HUES64 (cell line): ENCODE measurements around the gene CDC42EP1.

Experiments
- H3K27ac ChIP-seq: 2 replicates; pipeline ENCODE4 v1.7.0; 2013; ENCODE audit warnings: low read depth, low read length, inconsistent platforms
- H3K27me3 ChIP-seq: 2 replicates; pipeline ENCODE4 v1.6.1; 2013; ENCODE audit warnings: mild to moderate bottlenecking, low read length; ENCODE audit not compliant: insufficient read depth
- H3K36me3 ChIP-seq: 2 replicates; pipeline ENCODE4 v1.6.1; 2013; ENCODE audit warnings: mild to moderate bottlenecking, low read length; ENCODE audit not compliant: insufficient read depth
- H3K4me1 ChIP-seq: 2 replicates; pipeline ENCODE4 v1.6.1; 2013; ENCODE audit warnings: mild to moderate bottlenecking, low read length, moderate library complexity; ENCODE audit not compliant: insufficient read depth
- H3K4me3 ChIP-seq: 2 replicates; pipeline ENCODE4 v1.5.1; 2013; ENCODE audit warnings: mild to moderate bottlenecking, low read length, moderate library complexity
- H3K9ac ChIP-seq: 2 replicates; pipeline ENCODE4 v1.6.1; 2013; ENCODE audit warnings: mild to moderate bottlenecking, low read depth, low read length
- H3K9me3 ChIP-seq: 2 replicates; pipeline ENCODE4 v1.6.1; 2013; ENCODE audit warnings: low read depth, low read length; ENCODE audit not compliant: insufficient read depth
- WGBS: fragments of 150-250, 120-280 bp; methylation state at CpG from one replicate; pipeline ENCODE4 v1.1.7; 2013; ENCODE audit warnings: missing lambda C conversion rate; 5-methylcytosine and 5-hydroxymethylcytosine counted together

CDC42EP1 gene

GRCh38 chr22:37551981-37552380 is 8.3 kb upstream of the CDC42EP1 start:
- peaks cover 19% of the 10 kb centered on the region; the same call in 1 of the 2 replicates for H3K4me1 ChIP-seq
- H3K4me3 ChIP-seq, result no peak overlapping the region
- no peak overlapping the region for H3K9ac ChIP-seq
- H3K27ac ChIP-seq, result peak overlapping the region; percentile 58; the same call in 1 of the 2 replicates
- no peaks in the 10 kb centered on the region for H3K9me3 ChIP-seq
- H3K36me3 ChIP-seq, result no peaks in the 10 kb centered on the region
- 74% methylated on average over 6 of the region's 6 CpGs for WGBS
- H3K27me3 ChIP-seq, result peaks cover 1% of the 10 kb centered on the region; the same call in 1 of the 2 replicates

DNA sequence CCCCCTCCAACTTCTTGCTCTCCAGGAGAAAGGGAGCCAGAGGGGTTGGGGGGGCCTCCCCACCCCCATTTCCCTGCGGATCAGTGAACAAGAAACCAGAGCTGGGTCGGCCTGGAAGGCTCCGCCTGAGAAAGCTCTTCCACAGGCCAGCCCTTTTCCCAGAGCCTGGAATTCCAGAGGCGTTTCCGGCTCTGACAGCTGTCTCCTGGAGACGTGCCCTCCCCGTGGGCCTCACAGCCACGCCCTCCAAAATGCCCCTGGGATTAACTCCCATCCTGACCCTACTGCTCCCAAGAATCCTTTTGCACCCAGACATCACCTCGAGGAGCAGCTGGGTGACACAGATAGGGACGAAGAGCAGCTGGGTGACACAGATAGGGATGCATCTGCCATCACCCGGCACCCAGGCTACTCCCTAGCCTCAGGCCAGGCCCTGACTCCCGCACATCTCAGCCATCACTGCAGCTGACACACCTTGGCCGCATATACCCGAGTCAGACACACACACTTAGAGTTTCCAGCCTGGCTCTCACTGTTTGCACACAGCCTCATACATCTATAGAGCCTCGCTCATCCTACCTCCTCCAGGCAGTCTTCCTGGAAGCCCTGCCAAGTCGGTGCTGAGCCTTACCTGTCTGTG is 7.6 kb upstream of the CDC42EP1 start:
- no peak overlapping the region for H3K9ac ChIP-seq
- H3K27ac ChIP-seq, result peak overlapping the region; percentile 58; the same call in 1 of the 2 replicates
- peaks cover 8% of the 10 kb centered on the region; the same call in 1 of the 2 replicates for H3K27me3 ChIP-seq
- H3K36me3 ChIP-seq, result no peaks in the 10 kb centered on the region
- no peak overlapping the region for H3K4me3 ChIP-seq
- peaks cover 21% of the 10 kb centered on the region; the same call in 1 of the 2 replicates for H3K4me1 ChIP-seq
- WGBS, result 40% methylated on average over 16 of the region's 16 CpGs
- no peaks in the 10 kb centered on the region for H3K9me3 ChIP-seq

DNA sequence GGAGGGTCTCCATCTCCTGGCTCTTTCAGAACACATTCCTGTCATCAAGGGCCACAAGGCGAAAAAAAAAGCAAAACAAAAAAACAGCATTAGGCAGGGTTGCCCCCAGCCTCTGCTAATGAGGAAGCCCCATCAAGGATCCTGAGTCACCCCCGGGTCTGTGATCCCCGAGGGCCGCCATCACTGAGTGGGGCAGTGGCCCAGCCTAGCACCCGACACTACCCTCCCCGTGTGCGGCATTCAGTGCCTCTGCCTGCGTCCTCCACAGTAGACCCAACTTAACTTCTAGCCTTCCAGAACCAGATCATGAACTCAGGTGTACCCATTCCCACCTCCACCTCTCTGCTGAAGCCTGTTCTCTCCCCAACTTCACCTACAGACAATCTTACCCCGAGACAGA is 6.6 kb upstream of the CDC42EP1 start:
- Histone ChIP-seq H3K27me3 (peaks cover 12% of the 10 kb centered on the region; the same call in 1 of the 2 replicates), H3K36me3 (no peaks in the 10 kb centered on the region), H3K9me3 (no peaks in the 10 kb centered on the region), H3K4me1 (peaks cover 21% of the 10 kb centered on the region; the same call in 1 of the 2 replicates), H3K9ac (no peak overlapping the region), H3K27ac (no peak overlapping the region), H3K4me3 (no peak overlapping the region)
- WGBS, result 95% methylated on average over 9 of the region's 9 CpGs

DNA sequence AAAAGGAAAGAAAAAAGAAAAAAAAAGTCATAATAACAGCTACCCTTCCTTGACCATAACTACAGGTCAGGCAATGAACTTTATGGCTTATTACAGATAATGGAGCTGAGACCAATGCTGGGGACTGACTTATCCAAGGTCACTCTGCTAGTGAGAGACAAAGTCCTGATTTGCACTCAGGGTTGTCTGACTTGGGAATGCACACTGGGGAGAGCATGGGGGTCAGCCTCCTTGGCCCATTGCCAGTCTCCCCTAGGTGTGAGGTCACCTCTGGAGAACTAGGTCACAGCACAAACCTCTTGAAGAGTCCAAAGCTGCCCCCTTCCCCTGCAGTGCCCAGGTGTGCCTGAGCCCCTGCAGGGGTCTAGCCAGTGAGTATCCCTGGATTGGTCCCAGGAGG is 5.3 kb upstream of the CDC42EP1 start:
- Histone ChIP-seq H3K27me3 (peaks cover 20% of the 10 kb centered on the region; the same call in 1 of the 2 replicates), H3K9ac (no peak overlapping the region), H3K9me3 (no peaks in the 10 kb centered on the region), H3K27ac (no peak overlapping the region), H3K4me1 (peaks cover 21% of the 10 kb centered on the region; the same call in 1 of the 2 replicates), H3K36me3 (no peaks in the 10 kb centered on the region), H3K4me3 (no peak overlapping the region)

DNA sequence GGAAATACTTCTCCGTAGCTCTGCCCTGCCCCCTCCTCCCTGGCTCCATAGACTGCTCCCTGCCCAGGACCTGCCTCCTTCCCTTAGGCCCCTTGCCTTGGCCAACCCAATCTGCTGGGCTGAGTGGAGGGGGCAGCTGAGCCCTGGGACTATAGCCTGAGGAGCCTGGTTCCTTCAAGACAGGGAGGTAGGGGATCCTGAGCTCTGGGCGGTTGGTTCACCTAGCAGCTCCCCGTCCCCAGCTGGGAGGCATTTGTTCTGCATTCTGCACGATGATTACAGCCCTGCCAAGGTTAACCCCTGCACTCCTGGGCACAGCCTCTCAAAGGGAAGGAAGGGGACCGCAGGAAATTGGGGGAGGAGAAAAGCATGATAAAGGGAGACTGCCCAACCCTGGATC is 3.6 kb upstream of the CDC42EP1 start:
- H3K9ac ChIP-seq, result no peak overlapping the region
- no peak overlapping the region for H3K4me3 ChIP-seq
- H3K27me3 ChIP-seq, result peaks cover 33% of the 10 kb centered on the region
- H3K27ac ChIP-seq, result no peak overlapping the region
- H3K36me3 ChIP-seq, result no peaks in the 10 kb centered on the region
- no peaks in the 10 kb centered on the region for H3K9me3 ChIP-seq
- peaks cover 19% of the 10 kb centered on the region; the same call in 1 of the 2 replicates for H3K4me1 ChIP-seq
- WGBS, result 5% methylated on average over 5 of the region's 5 CpGs

- no peak overlapping the region for H3K4me3 ChIP-seq
- no peaks in the 10 kb centered on the region for H3K36me3 ChIP-seq
- H3K27ac ChIP-seq, result no peak overlapping the region
- no peak overlapping the region for H3K9ac ChIP-seq
- H3K27me3 ChIP-seq, result peaks cover 33% of the 10 kb centered on the region
- 89% methylated on average over 7 of the region's 7 CpGs for WGBS
- peaks cover 21% of the 10 kb centered on the region; the same call in 1 of the 2 replicates for H3K4me1 ChIP-seq
- H3K9me3 ChIP-seq, result no peaks in the 10 kb centered on the region
These were observed 2.8 kb upstream of the CDC42EP1 start for GRCh38 chr22:37557321-37558001.

- Histone ChIP-seq H3K27ac (no peak overlapping the region), H3K4me3 (no peak overlapping the region), H3K36me3 (no peaks in the 10 kb centered on the region), H3K27me3 (peaks cover 33% of the 10 kb centered on the region), H3K4me1 (peaks cover 24% of the 10 kb centered on the region), H3K9ac (no peak overlapping the region), H3K9me3 (no peaks in the 10 kb centered on the region)
- 82% methylated on average over 7 of the region's 7 CpGs for WGBS
These were observed 1.5 kb upstream of the CDC42EP1 start for GRCh38 chr22:37558815-37559214.

- 45% methylated on average over 6 of the region's 6 CpGs for WGBS
- H3K9ac ChIP-seq, result no peak overlapping the region
- H3K4me3 ChIP-seq, result peak overlapping the region; percentile 40
- H3K36me3 ChIP-seq, result no peaks in the 10 kb centered on the region
- no peaks in the 10 kb centered on the region for H3K9me3 ChIP-seq
- peaks cover 31% of the 10 kb centered on the region for H3K4me1 ChIP-seq
- peaks cover 33% of the 10 kb centered on the region for H3K27me3 ChIP-seq
- H3K27ac ChIP-seq, result no peak overlapping the region; the same call in 1 of the 2 replicates
These were observed 769 bp upstream of the CDC42EP1 start for GRCh38 chr22:37559521-37559900.

GRCh38 chr22:37560608-37561211 is 430 bp downstream of the CDC42EP1 start:
- Histone ChIP-seq H3K9ac (peak overlapping the region; percentile 65), H3K27ac (no peak overlapping the region), H3K27me3 (peaks cover 33% of the 10 kb centered on the region), H3K4me3 (peak overlapping the region; percentile 58), H3K36me3 (no peaks in the 10 kb centered on the region), H3K9me3 (no peaks in the 10 kb centered on the region), H3K4me1 (peaks cover 31% of the 10 kb centered on the region)
- WGBS, result under 1% methylated on average over 69 of the region's 72 CpGs

GRCh38 chr22:37561212-37562048 is 1.1 kb downstream of the CDC42EP1 start:
- Histone ChIP-seq H3K9ac (peak overlapping the region; percentile 32), H3K27ac (no peak overlapping the region), H3K27me3 (peaks cover 33% of the 10 kb centered on the region), H3K4me1 (peaks cover 28% of the 10 kb centered on the region), H3K9me3 (no peaks in the 10 kb centered on the region), H3K36me3 (no peaks in the 10 kb centered on the region), H3K4me3 (peak overlapping the region; percentile 58)
- WGBS, result 2% methylated on average over 56 of the region's 56 CpGs
